ENCODE measurements around the gene NFIB.

The NFIB gene

GRCh38 chr9:14247577-14247976 lies 66.4 kb downstream of the NFIB start:
- no peak for DNase-seq (ENCODE audit: extremely low spot score)
- POLR2A ChIA-PET: interaction anchor here (0.7 kb wide), 1 partner anchor 13 kb away, joined by 3 read pairs; no protein-coding TSS in a partner anchor
- TF ChIP-seq PKNOX1 (IDR thresholded peaks at IDR 0.05) (no peak), HDGF (IDR thresholded peaks at IDR 0.05; ENCODE audit: borderline replicate concordance) (no peak), LEF1 (IDR thresholded peaks at IDR 0.05; ENCODE audit: borderline replicate concordance) (no peak), TARDBP (IDR thresholded peaks at IDR 0.05) (no peak), NFRKB (IDR thresholded peaks at IDR 0.05) (no peak), FOXK2 (IDR thresholded peaks at IDR 0.05) (no peak), SUZ12 (IDR thresholded peaks at IDR 0.05) (no peak), FOXM1 (IDR thresholded peaks at IDR 0.05; ENCODE audit: borderline replicate concordance) (no peak), BHLHE40 (IDR thresholded peaks at IDR 0.05; ENCODE audit: borderline replicate concordance) (no peak)
- CTCF ChIA-PET: no interaction called here

- CTCF ChIA-PET: no interaction called here
- no peak for DNase-seq (ENCODE audit: extremely low spot score)
- no peak for TF ChIP-seq ELF4 (IDR thresholded peaks at IDR 0.05)
- POLR2A ChIA-PET: interaction anchor here (0.7 kb wide), 1 partner anchor 14 kb away, joined by 3 read pairs; no protein-coding TSS in a partner anchor
These were observed 67.0 kb downstream of the NFIB start for GRCh38 chr9:14246951-14247350.

- POLR2A ChIA-PET: interaction anchor here (0.6 kb wide), 1 partner anchor 492 kb away, joined by 3 read pairs; no protein-coding TSS in a partner anchor
- TF ChIP-seq SUZ12 (IDR thresholded peaks at IDR 0.05): no peak
- no peak for TF ChIP-seq ZNF384 (IDR thresholded peaks at IDR 0.05)
- TF ChIP-seq PKNOX1 (IDR thresholded peaks at IDR 0.05): no peak
- TF ChIP-seq LEF1 (IDR thresholded peaks at IDR 0.05; ENCODE audit: borderline replicate concordance): no peak
- TF ChIP-seq ARNT (IDR thresholded peaks at IDR 0.05): no peak
- TF ChIP-seq CTBP1 (IDR thresholded peaks at IDR 0.05; ENCODE audit: borderline replicate concordance): no peak
- TF ChIP-seq FOXA1 (IDR thresholded peaks at IDR 0.05): no peak
These were observed 67.9 kb downstream of the NFIB start for GRCh38 chr9:14245901-14246525.

GRCh38 chr9:14243514-14244042 lies 70.4 kb downstream of the NFIB start:
- POLR2A ChIA-PET: no interaction called here
- TF ChIP-seq NFRKB (IDR thresholded peaks at IDR 0.05) (no peak), HDGF (IDR thresholded peaks at IDR 0.05; ENCODE audit: borderline replicate concordance) (no peak), LEF1 (IDR thresholded peaks at IDR 0.05; ENCODE audit: borderline replicate concordance) (no peak), L3MBTL2 (conservative IDR thresholded peaks at IDR 0.05) (no peak), ZNF384 (IDR thresholded peaks at IDR 0.05) (no peak), SP1 (IDR thresholded peaks at IDR 0.05) (no peak), TARDBP (IDR thresholded peaks at IDR 0.05) (no peak), FOXM1 (IDR thresholded peaks at IDR 0.05; ENCODE audit: borderline replicate concordance) (no peak), FOXA1 (IDR thresholded peaks at IDR 0.05) (no peak), SUZ12 (IDR thresholded peaks at IDR 0.05) (no peak), ARNT (IDR thresholded peaks at IDR 0.05) (no peak), FOXK2 (IDR thresholded peaks at IDR 0.05) (no peak), CTBP1 (IDR thresholded peaks at IDR 0.05; ENCODE audit: borderline replicate concordance) (no peak), BHLHE40 (IDR thresholded peaks at IDR 0.05; ENCODE audit: borderline replicate concordance) (no peak)
- CTCF ChIA-PET: interaction anchor here (0.6 kb wide), 1 partner anchor 110 kb away, joined by 8 read pairs; no protein-coding TSS in a partner anchor
- no peak for DNase-seq (ENCODE audit: extremely low spot score)

More at GRCh38 chr9:14245901-14246525, 67.9 kb downstream of the NFIB start:
- CTCF ChIA-PET: no interaction called here
- no peak for DNase-seq (ENCODE audit: extremely low spot score)

- no peak for TF ChIP-seq SP1 (IDR thresholded peaks at IDR 0.05)
- no peak for TF ChIP-seq FOXK2 (IDR thresholded peaks at IDR 0.05)
- TF ChIP-seq ARNT (IDR thresholded peaks at IDR 0.05): no peak
- no peak for TF ChIP-seq FOXM1 (IDR thresholded peaks at IDR 0.05; ENCODE audit: borderline replicate concordance)
- no peak for TF ChIP-seq TARDBP (IDR thresholded peaks at IDR 0.05)
- no peak for TF ChIP-seq PKNOX1 (IDR thresholded peaks at IDR 0.05)
- no peak for TF ChIP-seq L3MBTL2 (conservative IDR thresholded peaks at IDR 0.05)
- no peak for TF ChIP-seq ELF4 (IDR thresholded peaks at IDR 0.05)
- no peak for TF ChIP-seq BHLHE40 (IDR thresholded peaks at IDR 0.05; ENCODE audit: borderline replicate concordance)
- TF ChIP-seq CTBP1 (IDR thresholded peaks at IDR 0.05; ENCODE audit: borderline replicate concordance): no peak
- no peak for TF ChIP-seq HDGF (IDR thresholded peaks at IDR 0.05; ENCODE audit: borderline replicate concordance)
- TF ChIP-seq FOXA1 (IDR thresholded peaks at IDR 0.05): no peak
- POLR2A ChIA-PET: no interaction called here
- DNase-seq (ENCODE audit: extremely low spot score): no peak
- CTCF ChIA-PET: no interaction called here
These were observed 71.7 kb downstream of the NFIB start for GRCh38 chr9:14242150-14242805.

- CTCF ChIA-PET: no interaction called here
- no peak for TF ChIP-seq BHLHE40 (IDR thresholded peaks at IDR 0.05; ENCODE audit: borderline replicate concordance)
- TF ChIP-seq PKNOX1 (IDR thresholded peaks at IDR 0.05): no peak
- no peak for TF ChIP-seq NFRKB (IDR thresholded peaks at IDR 0.05)
- TF ChIP-seq TARDBP (IDR thresholded peaks at IDR 0.05): no peak
- TF ChIP-seq SP1 (IDR thresholded peaks at IDR 0.05): no peak
- TF ChIP-seq FOXK2 (IDR thresholded peaks at IDR 0.05): no peak
- no peak for TF ChIP-seq L3MBTL2 (conservative IDR thresholded peaks at IDR 0.05)
- no peak for TF ChIP-seq FOXM1 (IDR thresholded peaks at IDR 0.05; ENCODE audit: borderline replicate concordance)
- TF ChIP-seq ZNF384 (IDR thresholded peaks at IDR 0.05): no peak
- no peak for TF ChIP-seq HDGF (IDR thresholded peaks at IDR 0.05; ENCODE audit: borderline replicate concordance)
- no peak for TF ChIP-seq ARNT (IDR thresholded peaks at IDR 0.05)
- no peak for TF ChIP-seq ELF4 (IDR thresholded peaks at IDR 0.05)
- no peak for TF ChIP-seq CTBP1 (IDR thresholded peaks at IDR 0.05; ENCODE audit: borderline replicate concordance)
- TF ChIP-seq SUZ12 (IDR thresholded peaks at IDR 0.05): no peak
- TF ChIP-seq LEF1 (IDR thresholded peaks at IDR 0.05; ENCODE audit: borderline replicate concordance): no peak
- TF ChIP-seq FOXA1 (IDR thresholded peaks at IDR 0.05): no peak
- POLR2A ChIA-PET: no interaction called here
- DNase-seq (ENCODE audit: extremely low spot score): no peak
These were observed 73.4 kb downstream of the NFIB start for GRCh38 chr9:14240537-14240936.

Data from HEK293T (cell line).